GM12874 (cell line): Measurements from ENCODE around the gene USF2.

Source experiments
- CTCF ChIP-seq: IDR thresholded peaks from 2 replicates; pipeline ENCODE4 v1.5.1; 2011; ENCODE audit warnings: low read depth, mild to moderate bottlenecking, control low read depth, low read length, moderate library complexity; ENCODE audit not compliant: insufficient read depth

The USF2 gene

GRCh38 chr19:35249146-35249847, 19.5 kb upstream of the USF2 start:
- TF ChIP-seq CTCF, result no peak

GRCh38 chr19:35249848-35250711, 18.7 kb upstream of the USF2 start:
- no peak for TF ChIP-seq CTCF

- TF ChIP-seq CTCF, result no peak
These were observed 17.3 kb upstream of the USF2 start for GRCh38 chr19:35251456-35251855.

GRCh38 chr19:35253316-35254286, 15.2 kb upstream of the USF2 start:
- no peak for TF ChIP-seq CTCF

GRCh38 chr19:35254341-35255297, 14.1 kb upstream of the USF2 start:
- no peak for TF ChIP-seq CTCF

GRCh38 chr19:35256566-35256965, 12.2 kb upstream of the USF2 start:
- no peak for TF ChIP-seq CTCF
